GM21526 (cell line): ENCODE data around the gene AVPR2.
A peak's percentile ranks its signal among the peaks of the same experiment; 100 is the strongest.

Experiments used
- ATAC-seq: cut with Tn5 transposase; IDR thresholded peaks from one replicate; pipeline ENCODE4 v1.9.1; 2021; ENCODE audit warnings: moderate library complexity; ENCODE audit not compliant: unreplicated experiment, low FRiP score

AVPR2 gene

GRCh38 chrX:153884590-153884989, 19.9 kb upstream of the AVPR2 start:
- no peak for ATAC-seq

- no peak for ATAC-seq
Measured at GRCh38 chrX:153885208-153885787, 19.2 kb upstream of the AVPR2 start.

GRCh38 chrX:153885968-153886903, 18.2 kb upstream of the AVPR2 start, which contains the start of gene L1CAM:
L1CAM (minus strand) TSS chrX:153886173; CDS start chrX:153875836, 10,337 bp downstream.
- ATAC-seq, result no peak

GRCh38 chrX:153886915-153887314, 17.6 kb upstream of the AVPR2 start:
- no peak for ATAC-seq

GRCh38 chrX:153887385-153887784, 17.1 kb upstream of the AVPR2 start:
- ATAC-seq, result no peak

GRCh38 chrX:153888344-153888743, 16.1 kb upstream of the AVPR2 start:
- no peak for ATAC-seq

GRCh38 chrX:153889123-153889522, 15.3 kb upstream of the AVPR2 start:
- ATAC-seq, result no peak

GRCh38 chrX:153897899-153898298, 6.6 kb upstream of the AVPR2 start:
- no peak for ATAC-seq

GRCh38 chrX:153900831-153901752, 3.4 kb upstream of the AVPR2 start:
- peak; percentile 64 for ATAC-seq

GRCh38 chrX:153901753-153902140, 2.7 kb upstream of the AVPR2 start:
- ATAC-seq, result no peak

GRCh38 chrX:153902385-153902784, 2.1 kb upstream of the AVPR2 start:
- ATAC-seq, result no peak

- ATAC-seq, result no peak
Measured at GRCh38 chrX:153903238-153903980, 1.1 kb upstream of the AVPR2 start.

- ATAC-seq, result no peak
Measured at GRCh38 chrX:153905481-153906095, 1.1 kb downstream of the AVPR2 start.

GRCh38 chrX:153906126-153906917, 1.8 kb downstream of the AVPR2 start:
- no peak for ATAC-seq

- ATAC-seq, result no peak
Measured at GRCh38 chrX:153907456-153907855, 3.0 kb downstream of the AVPR2 start.

GRCh38 chrX:153908219-153908860, 3.9 kb downstream of the AVPR2 start:
- no peak for ATAC-seq

GRCh38 chrX:153909024-153909979, 4.8 kb downstream of the AVPR2 start:
- ATAC-seq, result no peak
